ENCODE results near the gene MSI2. TPM values are rescaled to one million over a fixed set of nuclear protein-coding genes. Genes with fewer than 3 reads are reported as not detected.

The MSI2 gene
- total RNA-seq, 3 donors from 2014 or later = 13.4 to 89.1 (median 71.1) TPM

GRCh38 chr17:57480438-57481196 is 224.3 kb downstream of the MSI2 start:
- H3K36me3 ChIP-seq = no peaks in the 10 kb centered on the region
- TF ChIP-seq POLR2A (IDR thresholded peaks at IDR 0.05) (no peak), POLR2AphosphoS5 (IDR thresholded peaks at IDR 0.05) (no peak)
- TF ChIP-seq, protein P1, sequence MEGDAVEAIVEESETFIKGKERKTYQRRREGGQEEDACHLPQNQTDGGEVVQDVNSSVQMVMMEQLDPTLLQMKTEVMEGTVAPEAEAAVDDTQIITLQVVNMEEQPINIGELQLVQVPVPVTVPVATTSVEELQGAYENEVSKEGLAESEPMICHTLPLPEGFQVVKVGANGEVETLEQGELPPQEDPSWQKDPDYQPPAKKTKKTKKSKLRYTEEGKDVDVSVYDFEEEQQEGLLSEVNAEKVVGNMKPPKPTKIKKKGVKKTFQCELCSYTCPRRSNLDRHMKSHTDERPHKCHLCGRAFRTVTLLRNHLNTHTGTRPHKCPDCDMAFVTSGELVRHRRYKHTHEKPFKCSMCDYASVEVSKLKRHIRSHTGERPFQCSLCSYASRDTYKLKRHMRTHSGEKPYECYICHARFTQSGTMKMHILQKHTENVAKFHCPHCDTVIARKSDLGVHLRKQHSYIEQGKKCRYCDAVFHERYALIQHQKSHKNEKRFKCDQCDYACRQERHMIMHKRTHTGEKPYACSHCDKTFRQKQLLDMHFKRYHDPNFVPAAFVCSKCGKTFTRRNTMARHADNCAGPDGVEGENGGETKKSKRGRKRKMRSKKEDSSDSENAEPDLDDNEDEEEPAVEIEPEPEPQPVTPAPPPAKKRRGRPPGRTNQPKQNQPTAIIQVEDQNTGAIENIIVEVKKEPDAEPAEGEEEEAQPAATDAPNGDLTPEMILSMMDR (IDR thresholded peaks at IDR 0.05) = no peak
- peak in 1 of 2 donors; percentile 48 for DNase-seq (ENCODE audit: low spot score in 2 of 2)
- no peaks in the 10 kb centered on the region for H3K27me3 ChIP-seq
- peaks cover 4 to 15% of the 10 kb centered on the region in 2 donors for H3K4me1 ChIP-seq
- no peak overlapping the region for H3K4me3 ChIP-seq
- intact Hi-C loops (cut with DNase I; ENCODE audit: low total_unique reads) = loop anchor here (1.0 kb wide), 1 partner anchor 31 kb away; no protein-coding TSS in a partner anchor
- H3K9me3 ChIP-seq = no peaks in the 10 kb centered on the region
- H3K27ac ChIP-seq = peak overlapping the region; percentile 22 to 59

DNA sequence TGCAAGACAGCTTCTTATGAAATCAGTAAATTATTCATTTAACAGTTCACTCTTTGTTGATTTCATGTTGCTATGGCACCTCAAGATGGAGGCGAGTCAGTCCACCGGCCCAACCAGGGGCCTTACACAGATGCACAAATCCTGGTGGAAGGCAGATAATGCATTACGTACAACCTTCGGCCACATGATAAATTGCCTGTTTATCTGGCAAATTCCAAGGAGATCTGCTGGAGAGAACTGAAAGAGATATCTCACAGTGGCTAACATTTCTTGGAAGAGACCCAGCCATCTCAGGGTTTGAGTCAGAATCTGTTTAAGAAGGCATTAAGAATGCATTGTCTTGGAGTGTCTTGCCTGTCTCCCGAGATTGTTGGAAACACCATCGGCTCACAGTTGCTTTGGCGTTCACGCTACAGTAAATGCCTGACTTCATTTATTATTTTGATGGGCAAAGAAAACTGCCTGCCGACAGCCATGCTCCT is 225.6 kb downstream of the MSI2 start:
- H3K4me1 ChIP-seq = peaks cover 4 to 15% of the 10 kb centered on the region in 2 donors
- no peak overlapping the region for H3K27ac ChIP-seq
- intact Hi-C loops (cut with DNase I; ENCODE audit: low total_unique reads) = loop anchor here (1.0 kb wide), 1 partner anchor 29 kb away; no protein-coding TSS in a partner anchor
- DNase-seq (ENCODE audit: low spot score in 2 of 2) = no peak
- no peaks in the 10 kb centered on the region for H3K36me3 ChIP-seq
- H3K9me3 ChIP-seq = no peaks in the 10 kb centered on the region
- TF ChIP-seq POLR2AphosphoS5 (IDR thresholded peaks at IDR 0.05) (no peak), POLR2A (IDR thresholded peaks at IDR 0.05) (no peak)
- TF ChIP-seq, protein P1 (IDR thresholded peaks at IDR 0.05) = no peak
- no peak overlapping the region for H3K4me3 ChIP-seq
- H3K27me3 ChIP-seq = no peaks in the 10 kb centered on the region

DNA sequence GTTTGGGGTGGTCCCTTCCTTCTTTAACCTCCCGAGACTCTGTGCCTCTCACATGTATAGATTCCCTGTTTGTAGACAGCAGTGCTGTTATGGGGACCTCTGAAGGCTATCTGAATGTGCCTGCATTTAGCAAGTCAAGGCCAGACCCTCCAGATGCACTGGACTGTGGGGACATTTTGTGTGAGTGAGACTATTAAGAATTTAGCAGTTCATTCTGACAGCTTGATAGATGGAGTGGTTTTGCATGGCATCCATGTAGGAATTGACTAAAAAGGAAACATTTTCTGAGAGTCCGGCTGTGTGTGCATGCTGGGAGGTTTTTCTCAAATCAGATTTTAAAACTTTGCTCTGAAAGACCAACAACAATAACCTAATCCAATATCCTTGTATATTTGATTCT is 226.3 kb downstream of the MSI2 start:
- intact Hi-C loops (cut with DNase I; ENCODE audit: low total_unique reads) = no loop called here
- Histone ChIP-seq H3K9me3 (no peaks in the 10 kb centered on the region), H3K4me3 (no peak overlapping the region), H3K36me3 (no peaks in the 10 kb centered on the region), H3K27me3 (no peaks in the 10 kb centered on the region), H3K27ac (no peak overlapping the region), H3K4me1 (peaks cover 4 to 15% of the 10 kb centered on the region in 2 donors)
- TF ChIP-seq, protein P1 (IDR thresholded peaks at IDR 0.05) = no peak
- TF ChIP-seq POLR2AphosphoS5 (IDR thresholded peaks at IDR 0.05) (no peak), POLR2A (IDR thresholded peaks at IDR 0.05) (no peak)
- no peak for DNase-seq (ENCODE audit: low spot score in 2 of 2)

DNA sequence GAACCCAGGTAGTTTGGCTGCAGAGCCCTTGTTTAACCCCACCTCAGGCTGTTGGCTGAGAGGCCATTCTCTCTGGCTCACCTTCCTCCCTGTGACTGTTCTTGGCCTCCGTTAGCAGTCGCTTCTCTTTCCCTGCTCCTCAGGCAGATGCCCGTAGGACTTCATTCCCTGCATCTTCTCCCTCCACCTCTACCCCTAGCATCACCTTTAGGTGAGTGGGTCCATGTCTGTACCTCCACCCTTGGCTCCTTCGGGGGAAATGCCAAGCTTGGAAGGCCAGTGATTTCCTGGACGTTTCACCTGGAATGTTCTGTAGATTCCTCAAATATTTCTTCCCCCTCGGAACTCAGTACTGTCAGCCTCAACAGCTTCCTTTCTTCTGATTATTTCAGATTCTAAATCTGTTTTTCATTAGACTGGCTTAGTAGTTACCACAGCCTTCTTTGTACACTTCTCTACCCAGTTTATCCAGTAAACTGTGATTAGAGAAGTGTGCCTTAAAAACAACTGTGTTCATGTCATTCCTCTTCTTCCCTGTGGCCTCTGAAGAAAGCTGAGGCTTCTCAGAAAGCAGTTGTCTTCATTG is 227.9 kb downstream of the MSI2 start:
- TF ChIP-seq POLR2AphosphoS5 (IDR thresholded peaks at IDR 0.05) = no peak
- DNase-seq (ENCODE audit: low spot score in 2 of 2) = no peak
- no peak overlapping the region for H3K4me3 ChIP-seq
- H3K27ac ChIP-seq = peak overlapping the region in 1 of 2 donors; percentile 14
- H3K36me3 ChIP-seq = no peaks in the 10 kb centered on the region
- intact Hi-C loops (cut with DNase I; ENCODE audit: low total_unique reads) = no loop called here
- H3K27me3 ChIP-seq = no peaks in the 10 kb centered on the region
- H3K4me1 ChIP-seq = peaks cover 4 to 15% of the 10 kb centered on the region in 2 donors
- H3K9me3 ChIP-seq = no peaks in the 10 kb centered on the region

- Histone ChIP-seq H3K4me1 (peaks cover 4 to 15% of the 10 kb centered on the region in 2 donors), H3K27ac (peak overlapping the region in 1 of 2 donors; percentile 14), H3K4me3 (no peak overlapping the region), H3K9me3 (no peaks in the 10 kb centered on the region), H3K36me3 (no peaks in the 10 kb centered on the region), H3K27me3 (no peaks in the 10 kb centered on the region)
- no peak for TF ChIP-seq POLR2A (IDR thresholded peaks at IDR 0.05)
- TF ChIP-seq, protein P1 (IDR thresholded peaks at IDR 0.05) = no peak
- TF ChIP-seq POLR2AphosphoS5 (IDR thresholded peaks at IDR 0.05) = no peak
- DNase-seq (ENCODE audit: low spot score in 2 of 2) = no peak
- intact Hi-C loops (cut with DNase I; ENCODE audit: low total_unique reads) = no loop called here
These were observed 228.7 kb downstream of the MSI2 start for GRCh38 chr17:57484826-57485565.
